Endodermal cell (in vitro differentiated cells): Measurements from ENCODE around the gene MBTPS1. TPM values are rescaled to one million over a fixed set of nuclear protein-coding genes. Genes with fewer than 3 reads are reported as not detected.
"Not testable (repeated sequence)": the region's sequence is repeated elsewhere in the genome, so short reads cannot be mapped to it uniquely, and the experiment has no call there.

ENCODE experiments used
- DNase-seq: peaks from one replicate; pipeline ENCODE4 v3.0.0-alpha.2; 2017
- H3K27ac ChIP-seq: 2 replicates; pipeline ENCODE4 v1.5.1; 2013; ENCODE audit warnings: mild to moderate bottlenecking, low read depth, low read length, moderate library complexity
- H3K27me3 ChIP-seq: 2 replicates; pipeline ENCODE4 v1.6.1; 2013; ENCODE audit warnings: mild to moderate bottlenecking, low read length, moderate library complexity; ENCODE audit not compliant: insufficient read depth, control insufficient read depth, poor library complexity, severe bottlenecking
- H3K36me3 ChIP-seq: 2 replicates; pipeline ENCODE4 v1.7.0; 2013; ENCODE audit warnings: mild to moderate bottlenecking, low read length, moderate library complexity; ENCODE audit not compliant: control insufficient read depth, insufficient read depth
- H3K4me1 ChIP-seq: one replicate; pipeline ENCODE4 v1.7.0; 2013; ENCODE audit warnings: low read length; ENCODE audit not compliant: control insufficient read depth, insufficient read depth
- H3K4me3 ChIP-seq: 2 replicates; pipeline ENCODE4 v1.5.1; 2013; ENCODE audit warnings: mild to moderate bottlenecking, low read length, moderate library complexity
- H3K9ac ChIP-seq: 2 replicates; pipeline ENCODE4 v1.6.1; 2013; ENCODE audit warnings: mild to moderate bottlenecking, low read length, moderate library complexity; ENCODE audit not compliant: poor library complexity, severe bottlenecking; ENCODE audit errors: extremely low read depth
- H3K9me3 ChIP-seq: 2 replicates; pipeline ENCODE4 v1.6.1; 2013; ENCODE audit warnings: mild to moderate bottlenecking, low read length, moderate library complexity; ENCODE audit not compliant: control insufficient read depth
- H3K27ac Mint-ChIP-seq: 2 replicates; pipeline ENCODE4 v1.8.0; 2020; ENCODE audit warnings: mixed read lengths
- H3K27me3 Mint-ChIP-seq: 2 replicates; pipeline ENCODE4 v1.8.0; 2021; ENCODE audit warnings: mild to moderate bottlenecking, mixed read lengths; ENCODE audit not compliant: insufficient read depth
- H3K36me3 Mint-ChIP-seq: 2 replicates; pipeline ENCODE4 v1.8.0; 2020; ENCODE audit warnings: low read depth, mixed read lengths
- H3K4me1 Mint-ChIP-seq: 2 replicates; pipeline ENCODE4 v1.8.0; 2020; ENCODE audit warnings: mixed read lengths
- H3K4me3 Mint-ChIP-seq: 2 replicates; pipeline ENCODE4 v1.8.0; 2020; ENCODE audit warnings: mild to moderate bottlenecking, moderate library complexity, mixed read lengths
- H3K9me3 Mint-ChIP-seq: 2 replicates; pipeline ENCODE4 v1.8.0; 2020; ENCODE audit warnings: mild to moderate bottlenecking, mixed read lengths
- CTCF ChIP-seq: fragments of 200-600 bp; sonication (generic); conservative IDR thresholded peaks from 2 replicates; pipeline ENCODE4 v1.5.0; 2021; ENCODE audit warnings: antibody characterized with exemption, mild to moderate bottlenecking
- WGBS, 2 experiments: methylation state at CpG; one replicate each; pipeline versions ENCODE4 v1.1.5 to v1.1.7; 2013; ENCODE audit warnings: missing lambda C conversion rate in 2 of 2, mixed read lengths in 1 of 2; ENCODE audit not compliant: insufficient coverage in 1 of 2, insufficient read length in 1 of 2; 5-methylcytosine and 5-hydroxymethylcytosine counted together
- total RNA-seq, 2 donors: library from RNA; stranded (reverse); fragmentation: NEBNext Ultra II Directional in 1 of 2; extraction: Animal tissue kit (Norgen Biotek cat#: 25700) in 1 of 2; gene quantifications; 2 replicates in 1 of 2; 3 replicates in 1 of 2; pipeline ENCODE4 v1.2.1, GENCODE V29; 2021

MBTPS1 gene
- total RNA-seq, 2 donors from 2014 or later, result 59.7 to 62.9 TPM

GRCh38 chr16:84115919-84116719 lies 623 bp downstream of the MBTPS1 start:
- Histone ChIP-seq H3K9me3 (no peaks in the 10 kb centered on the region), H3K4me3 (peak overlapping the region; percentile 98), H3K27me3 (no peaks in the 10 kb centered on the region), H3K9ac (peak overlapping the region; percentile 93), H3K27ac (peak overlapping the region; percentile 90), H3K4me1 (no peaks in the 10 kb centered on the region), H3K36me3 (peaks cover 5% of the 10 kb centered on the region)
- no peak for DNase-seq
- H3K36me3 Mint-ChIP-seq, result peaks cover 4% of the 10 kb centered on the region
- peak; percentile 73 for TF ChIP-seq CTCF
- H3K4me1 Mint-ChIP-seq, result peaks cover 10% of the 10 kb centered on the region
- no peaks in the 10 kb centered on the region for H3K9me3 Mint-ChIP-seq
- H3K4me3 Mint-ChIP-seq, result peak overlapping the region; percentile 90
- H3K27ac Mint-ChIP-seq, result peak overlapping the region; percentile 98
- 1 to 2% methylated on average over 25 to 57 of the region's 57 CpGs for WGBS, 2 experiments
- H3K27me3 Mint-ChIP-seq, result no peaks in the 10 kb centered on the region

GRCh38 chr16:84111949-84112348 lies 4.8 kb downstream of the MBTPS1 start:
- H3K9me3 ChIP-seq, H3K27ac Mint-ChIP-seq, H3K9ac ChIP-seq, H3K4me3 ChIP-seq, H3K4me3 Mint-ChIP-seq, H3K27me3 Mint-ChIP-seq, DNase-seq, H3K4me1 ChIP-seq, H3K27me3 ChIP-seq, H3K27ac ChIP-seq, H3K36me3 ChIP-seq, H3K9me3 Mint-ChIP-seq: not testable (repeated sequence)
- Mint-ChIP-seq H3K36me3 (peaks cover 10% of the 10 kb centered on the region), H3K4me1 (peaks cover 13% of the 10 kb centered on the region)
- 91 to 100% methylated on average over 1 to 3 of the region's 3 CpGs for WGBS, 2 experiments

- Histone ChIP-seq H3K27ac (no peak overlapping the region), H3K9me3 (no peaks in the 10 kb centered on the region), H3K4me3 (no peak overlapping the region), H3K9ac (no peak overlapping the region), H3K36me3 (peaks cover 7% of the 10 kb centered on the region), H3K4me1 (no peaks in the 10 kb centered on the region), H3K27me3 (no peaks in the 10 kb centered on the region)
- Mint-ChIP-seq H3K27ac (peak overlapping the region; percentile 55), H3K9me3 (no peaks in the 10 kb centered on the region), H3K4me3 (no peak overlapping the region), H3K27me3 (no peaks in the 10 kb centered on the region), H3K36me3 (peaks cover 12% of the 10 kb centered on the region), H3K4me1 (peaks cover 13% of the 10 kb centered on the region)
- 95 to 100% methylated on average over 3 of the region's 3 CpGs for WGBS, 2 experiments
- no peak for TF ChIP-seq CTCF
- no peak for DNase-seq
Measured at GRCh38 chr16:84111525-84111924, 5.2 kb downstream of the MBTPS1 start.
